Epithelial cell of esophagus (primary cell): ENCODE measurements around the gene WIPF2.
A peak's percentile ranks its signal among the peaks of the same experiment; 100 is the strongest.

Source experiments
- DNase-seq: peaks from one replicate; pipeline ENCODE4 v3.0.0; 2010; ENCODE audit warnings: low read depth
- H3K4me3 ChIP-seq: 2 replicates; pipeline ENCODE4 v1.5.1; 2011; ENCODE audit warnings: mild to moderate bottlenecking, low read length, control low read depth
- CTCF ChIP-seq: IDR thresholded peaks from 2 replicates; pipeline ENCODE4 v1.5.1; 2011; ENCODE audit warnings: low read depth, mild to moderate bottlenecking, low read length, control low read depth, inconsistent platforms; ENCODE audit not compliant: insufficient read depth; ENCODE audit errors: missing control alignments

Gene WIPF2

GRCh38 chr17:40278414-40278813 lies 59.3 kb downstream of the WIPF2 start:
- H3K4me3 ChIP-seq: no peak overlapping the region
- no peak for DNase-seq
- no peak for TF ChIP-seq CTCF

GRCh38 chr17:40279402-40279801 lies 60.3 kb downstream of the WIPF2 start:
- no peak for TF ChIP-seq CTCF
- DNase-seq: no peak

GRCh38 chr17:40281663-40282062 lies 62.6 kb downstream of the WIPF2 start:
- DNase-seq: no peak
- no peak overlapping the region for H3K4me3 ChIP-seq
- TF ChIP-seq CTCF: no peak

More at GRCh38 chr17:40279402-40279801, 60.3 kb downstream of the WIPF2 start:
- no peak overlapping the region for H3K4me3 ChIP-seq

- peak overlapping the region; percentile 46 for H3K4me3 ChIP-seq
- DNase-seq: peak; percentile 90
- no peak for TF ChIP-seq CTCF
Measured at GRCh38 chr17:40283662-40284061, 64.6 kb downstream of the WIPF2 start.

GRCh38 chr17:40284085-40284713 lies 65.1 kb downstream of the WIPF2 start:
- DNase-seq: peak; percentile 97
- peak overlapping the region; percentile 46 for H3K4me3 ChIP-seq

GRCh38 chr17:40286473-40286872 lies 67.4 kb downstream of the WIPF2 start:
- no peak for DNase-seq
- TF ChIP-seq CTCF: no peak
- no peak overlapping the region for H3K4me3 ChIP-seq

More at GRCh38 chr17:40284085-40284713, 65.1 kb downstream of the WIPF2 start:
- TF ChIP-seq CTCF: peak; percentile 45

GRCh38 chr17:40287159-40287493 lies 68.0 kb downstream of the WIPF2 start:
- peak overlapping the region; percentile 12 for H3K4me3 ChIP-seq
- no peak for TF ChIP-seq CTCF
- no peak for DNase-seq
